ENCODE results near the gene KLHL17. TPM values are rescaled to one million over a fixed set of nuclear protein-coding genes. Genes with fewer than 3 reads are reported as not detected.
A peak's percentile ranks its signal among the peaks of the same experiment; 100 is the strongest.

KLHL17 gene
- total RNA-seq: 4.5 and 6.8 TPM in 2 replicates

DNA sequence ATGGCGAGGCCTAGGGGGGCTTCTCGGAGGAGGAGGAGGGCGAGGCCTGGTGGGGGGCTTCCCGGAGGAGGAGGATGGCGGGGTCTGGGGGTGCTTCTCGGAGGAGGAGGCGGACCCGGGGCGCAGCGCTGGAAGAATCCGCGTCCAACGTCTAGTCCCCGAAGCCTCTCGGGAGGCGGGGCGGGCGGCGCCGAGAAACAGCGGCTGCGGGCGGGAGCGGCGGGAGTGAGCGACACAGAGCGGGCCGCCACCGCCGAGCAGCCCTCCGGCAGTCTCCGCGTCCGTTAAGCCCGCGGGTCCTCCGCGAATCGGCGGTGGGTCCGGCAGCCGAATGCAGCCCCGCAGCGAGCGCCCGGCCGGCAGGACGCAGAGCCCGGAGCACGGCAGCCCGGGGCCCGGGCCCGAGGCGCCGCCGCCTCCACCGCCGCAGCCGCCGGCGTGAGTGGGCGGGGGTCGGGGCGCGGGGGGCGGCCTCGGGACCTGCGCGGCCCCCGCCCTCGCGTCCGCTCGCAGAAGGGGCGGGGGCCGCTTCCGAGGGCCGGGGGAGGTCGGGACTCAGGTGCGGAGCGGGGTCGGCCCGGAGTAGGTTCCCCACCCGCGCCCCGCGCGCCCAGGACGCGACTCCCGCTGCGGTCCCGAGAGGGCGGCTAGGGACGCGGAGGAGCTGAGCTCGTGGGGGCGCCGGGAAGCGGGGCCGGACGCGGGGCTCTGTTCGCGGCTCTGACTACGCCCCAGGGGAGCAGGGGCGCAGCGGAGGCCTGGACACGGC is at the start of gene KLHL17:
Gene KLHL17, plus strand, starts transcription at position 222 of the 769 bp plus-strand sequence. Its CDS starts 110 bp downstream, at position 332.
- DNase-seq (ENCODE audit: low read depth) (no peak), FAIRE-seq (no peak)
- no peaks in the 10 kb centered on the region for H3K27me3 ChIP-seq (ENCODE audit: control insufficient read depth, insufficient read depth, low read length)
- H3K4me3 ChIP-seq (ENCODE audit: low read depth, low read length): peak within 1 kb of the TSS; percentile 60
- peaks cover 17% of the 10 kb centered on the region for H3K36me3 ChIP-seq (ENCODE audit: control insufficient read depth, insufficient read depth, low read length)
- no peak for TF ChIP-seq CTCF (IDR thresholded peaks at IDR 0.05; ENCODE audit: insufficient read depth, low read length, severe bottlenecking)

GRCh38 chr1:910881-911721 is 49.3 kb upstream of the KLHL17 start:
- FAIRE-seq (no peak), DNase-seq (ENCODE audit: low read depth) (no peak)
- TF ChIP-seq CTCF (IDR thresholded peaks at IDR 0.05; ENCODE audit: insufficient read depth, low read length, severe bottlenecking): no peak
- no peaks in the 10 kb centered on the region for H3K36me3 ChIP-seq (ENCODE audit: control insufficient read depth, insufficient read depth, low read length)
- H3K4me3 ChIP-seq (ENCODE audit: low read depth, low read length): no peak overlapping the region
- H3K27me3 ChIP-seq (ENCODE audit: control insufficient read depth, insufficient read depth, low read length): peaks cover 29% of the 10 kb centered on the region

DNA sequence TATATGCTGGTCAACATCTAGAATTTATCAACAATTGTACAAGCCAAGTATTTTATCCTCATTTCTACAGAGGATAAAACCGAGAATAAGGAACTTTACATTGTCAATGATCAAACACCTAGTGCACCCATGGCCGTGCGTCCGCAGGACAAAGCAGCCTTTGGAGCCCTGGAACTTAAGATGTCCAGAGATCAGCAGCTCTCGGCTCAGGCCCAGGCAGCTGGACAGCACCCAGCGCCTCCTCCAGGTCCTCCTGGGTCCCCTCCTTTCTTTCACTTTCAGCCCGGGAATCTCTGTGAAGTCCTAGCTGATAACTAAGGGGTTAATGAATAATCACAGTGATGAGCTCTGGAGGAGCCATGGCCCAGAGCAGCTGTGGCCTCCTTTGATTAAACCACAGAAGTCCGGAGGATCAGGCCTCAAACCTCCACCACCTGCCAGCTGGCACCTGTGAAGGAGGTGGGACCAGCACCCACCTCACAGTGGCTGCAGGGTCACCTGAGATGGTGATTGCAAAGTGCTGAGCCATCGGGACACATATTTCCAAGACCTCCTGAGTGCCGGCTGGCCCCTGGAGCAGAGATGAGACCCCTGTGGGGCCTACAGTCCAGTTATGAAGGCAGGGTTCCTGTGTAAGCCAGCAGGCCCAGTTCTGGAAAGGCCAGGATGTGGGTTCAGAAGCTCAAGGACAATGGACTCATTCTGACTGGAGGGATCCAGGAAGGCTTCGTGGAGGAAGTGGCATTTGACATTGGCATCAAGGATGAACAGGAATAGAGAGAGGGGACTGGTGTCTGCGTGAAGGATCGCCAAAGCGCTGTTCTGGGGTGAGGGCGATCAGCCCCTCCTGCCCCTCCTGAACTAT is 48.3 kb upstream of the KLHL17 start:
- no peak for FAIRE-seq
- no peak for DNase-seq (ENCODE audit: low read depth)
- Histone ChIP-seq H3K27me3 (ENCODE audit: control insufficient read depth, insufficient read depth, low read length) (peaks cover 39% of the 10 kb centered on the region), H3K4me3 (ENCODE audit: low read depth, low read length) (no peak overlapping the region), H3K36me3 (ENCODE audit: control insufficient read depth, insufficient read depth, low read length) (no peaks in the 10 kb centered on the region)
- no peak for TF ChIP-seq CTCF (IDR thresholded peaks at IDR 0.05; ENCODE audit: insufficient read depth, low read length, severe bottlenecking)

DNA sequence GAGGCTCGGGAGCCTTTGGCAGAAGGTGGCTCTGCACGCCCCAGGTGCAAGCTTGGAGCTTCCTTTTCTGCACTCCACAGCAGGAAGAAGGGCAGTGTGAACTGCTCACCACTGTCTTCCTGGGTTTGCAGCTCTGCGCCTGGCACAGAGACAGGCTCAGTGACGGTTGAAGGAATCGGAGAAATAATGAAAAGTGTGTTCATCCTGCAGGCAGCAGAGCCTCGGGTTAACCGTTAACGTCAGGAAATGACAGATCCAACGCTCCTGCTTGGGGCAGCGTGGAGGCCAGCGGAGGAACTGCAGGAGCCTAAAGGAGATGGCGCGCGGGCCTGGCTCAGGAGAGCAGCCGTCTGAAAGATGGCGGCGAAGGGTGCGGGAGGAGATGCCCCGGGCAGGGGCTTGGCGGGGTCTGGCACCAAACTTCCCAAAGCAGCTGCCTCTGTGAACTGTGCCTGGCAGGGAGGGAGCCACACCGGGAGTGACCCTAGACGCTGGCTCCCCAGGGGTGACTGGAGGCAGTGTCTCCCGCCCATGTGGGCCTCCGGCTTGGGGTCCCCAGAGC is 47.6 kb upstream of the KLHL17 start:
- Histone ChIP-seq H3K36me3 (ENCODE audit: control insufficient read depth, insufficient read depth, low read length) (no peaks in the 10 kb centered on the region), H3K27me3 (ENCODE audit: control insufficient read depth, insufficient read depth, low read length) (peaks cover 45% of the 10 kb centered on the region), H3K4me3 (ENCODE audit: low read depth, low read length) (no peak overlapping the region)
- peak; percentile 28 for TF ChIP-seq CTCF (IDR thresholded peaks at IDR 0.05; ENCODE audit: insufficient read depth, low read length, severe bottlenecking)
- DNase-seq (ENCODE audit: low read depth) (no peak), FAIRE-seq (no peak)

DNA sequence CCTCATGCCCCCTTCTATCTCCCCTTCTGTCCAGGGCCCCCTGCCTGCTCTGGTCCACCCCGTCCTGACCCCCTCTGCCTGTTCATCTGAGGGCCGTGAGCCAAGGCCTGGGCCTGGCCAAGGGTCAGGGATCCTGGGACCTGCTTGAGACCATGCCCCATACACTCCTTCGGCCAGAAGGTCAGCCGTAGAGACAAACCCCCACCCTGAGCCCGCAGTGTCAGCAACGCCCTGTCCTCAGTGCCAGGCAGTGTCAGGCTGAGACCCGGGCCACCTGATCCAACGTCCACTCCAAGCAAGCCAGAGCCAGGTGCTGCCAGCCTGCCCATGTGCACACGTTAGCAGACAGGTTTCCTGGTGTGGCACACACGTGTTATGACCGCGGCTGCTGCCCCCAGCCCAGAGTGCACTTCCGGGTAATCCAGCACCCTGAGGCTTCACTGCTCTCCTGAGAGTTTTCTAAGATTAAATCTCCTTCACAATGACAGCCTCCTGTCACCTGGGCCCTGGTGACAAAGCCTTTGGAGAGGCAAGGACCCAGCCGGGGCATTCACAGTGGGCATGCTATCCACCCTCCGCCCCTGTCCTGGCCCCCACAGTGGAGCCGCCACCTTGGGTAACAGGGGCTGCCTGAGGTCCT is 46.8 kb upstream of the KLHL17 start:
- FAIRE-seq (no peak), DNase-seq (ENCODE audit: low read depth) (no peak)
- H3K4me3 ChIP-seq (ENCODE audit: low read depth, low read length): no peak overlapping the region
- no peaks in the 10 kb centered on the region for H3K36me3 ChIP-seq (ENCODE audit: control insufficient read depth, insufficient read depth, low read length)
- peaks cover 52% of the 10 kb centered on the region for H3K27me3 ChIP-seq (ENCODE audit: control insufficient read depth, insufficient read depth, low read length)
- no peak for TF ChIP-seq CTCF (IDR thresholded peaks at IDR 0.05; ENCODE audit: insufficient read depth, low read length, severe bottlenecking)
